ENCODE data around the gene PDGFC. TPM values are rescaled to one million over a fixed set of nuclear protein-coding genes. Genes with fewer than 3 reads are reported as not detected.
A peak's percentile ranks its signal among the peaks of the same experiment; 100 is the strongest.

Gene PDGFC
- total RNA-seq, result 42.2 and 42.5 TPM in 2 replicates
- long read RNA-seq, full-length matches to known transcripts, result 40 of 58 reads
- long read RNA-seq, partial matches to known transcripts, result 5 of 58 reads
- long read RNA-seq, other reads (novel, unspliced or antisense), result 13 of 58 reads

- peak; percentile 89 for DNase-seq (ENCODE audit: low spot score, unreplicated experiment)
- Mint-ChIP-seq H3K4me1 (ENCODE audit: low read depth) (peaks cover 62% of the 10 kb centered on the region), H3K27me3 (no peaks in the 10 kb centered on the region), H3K36me3 (ENCODE audit: insufficient read depth) (no peaks in the 10 kb centered on the region), H3K27ac (peak within 1 kb of the TSS; percentile 93), H3K4me3 (ENCODE audit: low read depth) (peak within 1 kb of the TSS; percentile 84), H3K9me3 (ENCODE audit: low read depth) (no peaks in the 10 kb centered on the region)
- TF ChIP-seq, protein P1, sequence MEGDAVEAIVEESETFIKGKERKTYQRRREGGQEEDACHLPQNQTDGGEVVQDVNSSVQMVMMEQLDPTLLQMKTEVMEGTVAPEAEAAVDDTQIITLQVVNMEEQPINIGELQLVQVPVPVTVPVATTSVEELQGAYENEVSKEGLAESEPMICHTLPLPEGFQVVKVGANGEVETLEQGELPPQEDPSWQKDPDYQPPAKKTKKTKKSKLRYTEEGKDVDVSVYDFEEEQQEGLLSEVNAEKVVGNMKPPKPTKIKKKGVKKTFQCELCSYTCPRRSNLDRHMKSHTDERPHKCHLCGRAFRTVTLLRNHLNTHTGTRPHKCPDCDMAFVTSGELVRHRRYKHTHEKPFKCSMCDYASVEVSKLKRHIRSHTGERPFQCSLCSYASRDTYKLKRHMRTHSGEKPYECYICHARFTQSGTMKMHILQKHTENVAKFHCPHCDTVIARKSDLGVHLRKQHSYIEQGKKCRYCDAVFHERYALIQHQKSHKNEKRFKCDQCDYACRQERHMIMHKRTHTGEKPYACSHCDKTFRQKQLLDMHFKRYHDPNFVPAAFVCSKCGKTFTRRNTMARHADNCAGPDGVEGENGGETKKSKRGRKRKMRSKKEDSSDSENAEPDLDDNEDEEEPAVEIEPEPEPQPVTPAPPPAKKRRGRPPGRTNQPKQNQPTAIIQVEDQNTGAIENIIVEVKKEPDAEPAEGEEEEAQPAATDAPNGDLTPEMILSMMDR (IDR thresholded peaks at IDR 0.05; ENCODE audit: unreplicated experiment), result peak; percentile 77
These were observed at the start of gene PDGFC for GRCh38 chr4:156971676-156972378. PDGFC (minus strand) TSS chr4:156971799; CDS start chr4:156970903, 896 bp downstream.

- Mint-ChIP-seq H3K27me3 (no peaks in the 10 kb centered on the region), H3K27ac (no peak overlapping the region), H3K36me3 (ENCODE audit: insufficient read depth) (no peaks in the 10 kb centered on the region), H3K4me3 (ENCODE audit: low read depth) (no peak overlapping the region), H3K9me3 (ENCODE audit: low read depth) (no peaks in the 10 kb centered on the region), H3K4me1 (ENCODE audit: low read depth) (no peaks in the 10 kb centered on the region)
- TF ChIP-seq, protein P1 (IDR thresholded peaks at IDR 0.05; ENCODE audit: unreplicated experiment), result no peak
- DNase-seq (ENCODE audit: low spot score, unreplicated experiment), result no peak
These were observed 49.3 kb upstream of the PDGFC start for GRCh38 chr4:157020882-157021281.

DNA sequence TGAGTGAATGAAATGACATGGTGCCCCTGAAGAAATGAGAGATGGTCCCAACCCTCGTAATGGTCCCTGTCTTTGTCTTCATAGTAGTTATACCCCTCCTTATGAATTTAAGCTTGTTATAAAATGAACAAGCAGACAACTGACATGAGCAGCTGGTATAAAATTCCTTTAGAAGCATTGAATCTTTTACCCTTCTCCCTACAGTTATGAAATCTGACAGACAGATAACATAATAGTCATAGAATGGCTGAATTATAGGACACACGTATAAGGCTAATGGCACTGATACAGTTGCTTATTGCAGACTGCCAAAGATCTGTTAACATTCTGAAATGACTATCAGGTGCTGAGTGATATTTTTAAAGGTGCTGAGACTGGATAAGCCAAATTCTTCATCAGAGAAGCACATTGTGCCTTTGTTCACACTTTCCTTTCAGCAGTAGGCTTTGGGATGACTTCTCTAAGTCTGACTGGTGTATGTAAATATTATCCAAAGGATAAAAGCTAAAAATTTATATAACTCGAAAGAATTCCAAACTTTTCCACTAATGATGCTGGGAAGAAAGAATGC lies 47.4 kb upstream of the PDGFC start:
- H3K27me3 Mint-ChIP-seq, result no peaks in the 10 kb centered on the region
- no peaks in the 10 kb centered on the region for H3K36me3 Mint-ChIP-seq (ENCODE audit: insufficient read depth)
- H3K9me3 Mint-ChIP-seq (ENCODE audit: low read depth), result no peaks in the 10 kb centered on the region
- no peaks in the 10 kb centered on the region for H3K4me1 Mint-ChIP-seq (ENCODE audit: low read depth)
- no peak for DNase-seq (ENCODE audit: low spot score, unreplicated experiment)
- TF ChIP-seq, protein P1 (IDR thresholded peaks at IDR 0.05; ENCODE audit: unreplicated experiment), result no peak
- no peak overlapping the region for H3K4me3 Mint-ChIP-seq (ENCODE audit: low read depth)
- H3K27ac Mint-ChIP-seq, result no peak overlapping the region

- H3K27ac Mint-ChIP-seq, result no peak overlapping the region
- no peaks in the 10 kb centered on the region for H3K27me3 Mint-ChIP-seq
- no peaks in the 10 kb centered on the region for H3K36me3 Mint-ChIP-seq (ENCODE audit: insufficient read depth)
- no peaks in the 10 kb centered on the region for H3K4me1 Mint-ChIP-seq (ENCODE audit: low read depth)
- H3K9me3 Mint-ChIP-seq (ENCODE audit: low read depth), result no peaks in the 10 kb centered on the region
- TF ChIP-seq, protein P1 (IDR thresholded peaks at IDR 0.05; ENCODE audit: unreplicated experiment), result no peak
- DNase-seq (ENCODE audit: low spot score, unreplicated experiment), result no peak
- H3K4me3 Mint-ChIP-seq (ENCODE audit: low read depth), result no peak overlapping the region
These were observed 43.3 kb upstream of the PDGFC start for GRCh38 chr4:157014621-157015591.

DNA sequence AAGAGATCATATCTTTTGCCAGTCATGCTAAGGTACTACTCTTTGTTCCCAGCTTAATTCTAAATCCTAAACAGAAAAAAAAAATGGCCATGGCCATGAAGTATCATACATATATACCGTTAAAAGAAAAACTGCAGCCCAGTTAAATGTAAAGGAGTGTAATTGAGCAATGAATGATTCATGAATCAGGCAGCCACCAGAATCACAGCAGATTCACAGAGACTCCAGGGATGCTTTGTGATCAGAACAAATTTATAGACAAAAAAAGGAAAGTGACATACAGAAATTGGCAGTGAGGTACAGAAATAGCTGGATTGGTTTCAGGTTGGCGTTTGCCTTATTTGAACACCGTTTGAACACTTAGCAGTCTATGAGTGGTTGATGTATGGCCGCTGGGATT lies 42.1 kb upstream of the PDGFC start:
- no peak for DNase-seq (ENCODE audit: low spot score, unreplicated experiment)
- TF ChIP-seq, protein P1 (IDR thresholded peaks at IDR 0.05; ENCODE audit: unreplicated experiment), result no peak
- Mint-ChIP-seq H3K4me1 (ENCODE audit: low read depth) (no peaks in the 10 kb centered on the region), H3K27me3 (no peaks in the 10 kb centered on the region), H3K9me3 (ENCODE audit: low read depth) (no peaks in the 10 kb centered on the region), H3K27ac (no peak overlapping the region), H3K36me3 (ENCODE audit: insufficient read depth) (no peaks in the 10 kb centered on the region), H3K4me3 (ENCODE audit: low read depth) (no peak overlapping the region)
